ENCODE measurements around the gene DIAPH3. TPM values are rescaled to one million over a fixed set of nuclear protein-coding genes. Genes with fewer than 3 reads are reported as not detected.

The DIAPH3 gene
- total and polyA plus RNA-seq, 2 donors (not counting 1 experiment from before 2014, with no cell fraction given) = 0.03 to 0.10 TPM

DNA sequence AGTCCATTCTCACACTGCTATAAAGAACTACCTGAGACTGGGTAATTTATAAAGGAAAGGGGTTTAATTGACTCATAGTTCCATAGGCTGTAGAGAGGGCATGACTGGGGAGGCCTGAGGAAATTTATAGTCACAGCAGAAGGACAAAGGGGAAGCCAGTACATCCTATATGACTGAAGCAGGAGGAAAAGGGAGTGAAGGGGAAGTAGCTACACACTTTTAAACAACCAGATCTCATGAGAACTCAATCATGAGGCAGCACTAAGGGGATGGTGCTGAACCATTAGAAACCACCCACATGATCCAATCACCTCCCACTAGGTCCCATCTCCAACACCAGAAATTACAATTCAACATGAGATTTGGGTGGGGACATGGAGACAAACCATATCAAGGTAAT, 209.1 kb downstream of the DIAPH3 start:
- Histone ChIP-seq H2AFZ (ENCODE audit: insufficient read depth, low read depth, low read length, poor library complexity, severe bottlenecking) (no peak overlapping the region), H3K27me3 (replicated peaks in 1 of 4; ENCODE audit: control extremely low read depth in 1 of 4, control insufficient read depth in 3 of 4, insufficient read depth in 4 of 4, low read length in 3 of 4) (no peaks in the 10 kb centered on the region), H3K4me1 (ENCODE audit: control insufficient read depth in 2 of 2, insufficient read depth in 2 of 2, low read length in 2 of 2) (no peaks in the 10 kb centered on the region), H3K4me2 (replicated peaks; ENCODE audit: low read depth, low read length, poor library complexity, severe bottlenecking) (no peak overlapping the region), H3K79me2 (ENCODE audit: control insufficient read depth, insufficient read depth, low read length) (no peaks in the 10 kb centered on the region), H3K27ac (ENCODE audit: low read length in 2 of 2) (no peak overlapping the region), H3K9ac (ENCODE audit: low read length) (no peak overlapping the region), H3K9me3 (ENCODE audit: control extremely low read depth in 1 of 3, control insufficient read depth in 2 of 3, insufficient read depth in 1 of 3, low read length in 2 of 3) (peaks cover 0 to 7% (median 0%) of the 10 kb centered on the region in 3 donors), H3K36me3 (replicated peaks in 1 of 2; ENCODE audit: control extremely low read depth in 1 of 2, control insufficient read depth in 1 of 2, extremely low read depth in 1 of 2, insufficient read depth in 2 of 2, low read length in 1 of 2) (no peaks in the 10 kb centered on the region), H3K4me3 (ENCODE audit: control extremely low read depth in 1 of 5, extremely low read depth in 1 of 5, insufficient read depth in 1 of 5, low read depth in 2 of 5, low read length in 4 of 5) (no peak overlapping the region), H4K20me1 (ENCODE audit: control insufficient read depth, insufficient read depth, low read length, poor library complexity, severe bottlenecking) (no peaks in the 10 kb centered on the region)
- POLR2A ChIA-PET = no interaction called here
- Mint-ChIP-seq H3K4me1 (peaks cover 1% of the 10 kb centered on the region), H3K9me3 (ENCODE audit: insufficient read depth) (peaks cover 4% of the 10 kb centered on the region), H3K27ac (no peak overlapping the region), H3K27me3 (no peaks in the 10 kb centered on the region), H3K4me3 (no peak overlapping the region)
- TF ChIP-seq CTCF (IDR thresholded peaks at IDR 0.05) = no peak
- no peak for TF ChIP-seq EZH2 (IDR thresholded peaks at IDR 0.05; ENCODE audit: borderline replicate concordance, insufficient read depth, low read depth, low read length, poor library complexity, severe bottlenecking)
- ATAC-seq (ENCODE audit: low read depth) = no peak
- intact Hi-C loops (cut with micrococcal nuclease) = no loop called here
- no peak for DNase-seq
- CTCF ChIA-PET = no interaction called here

DNA sequence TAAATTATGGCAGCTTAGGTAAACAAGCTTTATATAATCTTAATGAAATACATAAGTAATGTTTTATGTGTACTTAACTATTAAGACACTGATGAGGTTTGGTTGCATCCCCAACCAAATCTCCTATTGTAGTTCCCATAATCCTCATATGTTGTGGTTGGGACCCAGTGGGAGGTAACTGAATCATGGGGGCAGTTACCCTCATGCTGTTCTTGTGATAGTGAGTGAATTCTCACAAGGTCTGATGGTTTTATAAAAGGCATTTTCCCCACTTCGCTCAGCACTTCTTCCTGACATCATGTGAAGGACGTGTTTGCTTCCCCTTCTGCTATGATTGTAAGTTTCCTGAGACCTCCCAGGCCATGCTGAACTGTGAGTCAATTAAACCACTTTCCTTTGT, 212.7 kb downstream of the DIAPH3 start:
- WGBS (ENCODE audit: insufficient coverage) = no CpG with 5 or more reads among the region's 2 CpGs
- H3K4me1 ChIP-seq (ENCODE audit: control insufficient read depth in 2 of 2, insufficient read depth in 2 of 2, low read length in 2 of 2) = no peaks in the 10 kb centered on the region
- H3K27ac Mint-ChIP-seq = no peak overlapping the region

More for the DNA sequence above, 212.7 kb downstream of the DIAPH3 start:
- Histone ChIP-seq H3K27me3 (replicated peaks in 1 of 4; ENCODE audit: control extremely low read depth in 1 of 4, control insufficient read depth in 3 of 4, insufficient read depth in 4 of 4, low read length in 3 of 4) (no peaks in the 10 kb centered on the region), H4K20me1 (ENCODE audit: control insufficient read depth, insufficient read depth, low read length, poor library complexity, severe bottlenecking) (no peaks in the 10 kb centered on the region), H2AFZ (ENCODE audit: insufficient read depth, low read depth, low read length, poor library complexity, severe bottlenecking) (no peak overlapping the region), H3K36me3 (replicated peaks in 1 of 2; ENCODE audit: control extremely low read depth in 1 of 2, control insufficient read depth in 1 of 2, extremely low read depth in 1 of 2, insufficient read depth in 2 of 2, low read length in 1 of 2) (no peaks in the 10 kb centered on the region), H3K79me2 (ENCODE audit: control insufficient read depth, insufficient read depth, low read length) (no peaks in the 10 kb centered on the region), H3K4me3 (ENCODE audit: control extremely low read depth in 1 of 5, extremely low read depth in 1 of 5, insufficient read depth in 1 of 5, low read depth in 2 of 5, low read length in 4 of 5) (no peak overlapping the region), H3K27ac (ENCODE audit: low read length in 2 of 2) (no peak overlapping the region), H3K4me2 (replicated peaks; ENCODE audit: low read depth, low read length, poor library complexity, severe bottlenecking) (no peak overlapping the region), H3K9me3 (ENCODE audit: control extremely low read depth in 1 of 3, control insufficient read depth in 2 of 3, insufficient read depth in 1 of 3, low read length in 2 of 3) (peaks cover 0 to under 1% (median 0%) of the 10 kb centered on the region in 3 donors), H3K9ac (ENCODE audit: low read length) (no peak overlapping the region)
- intact Hi-C loops (cut with micrococcal nuclease) = no loop called here
- POLR2A ChIA-PET = no interaction called here
- ATAC-seq (ENCODE audit: low read depth) (no peak), DNase-seq (no peak)
- Mint-ChIP-seq H3K4me3 (no peak overlapping the region), H3K27me3 (no peaks in the 10 kb centered on the region), H3K9me3 (ENCODE audit: insufficient read depth) (peaks cover 4% of the 10 kb centered on the region), H3K4me1 (peaks cover 1% of the 10 kb centered on the region)
- TF ChIP-seq EZH2 (IDR thresholded peaks at IDR 0.05; ENCODE audit: borderline replicate concordance, insufficient read depth, low read depth, low read length, poor library complexity, severe bottlenecking) = no peak
- TF ChIP-seq CTCF (IDR thresholded peaks at IDR 0.05) = no peak
- CTCF ChIA-PET = no interaction called here
